GM19467 (cell line): ENCODE results near the gene SCAMP2.

Experiments
- ATAC-seq: cut with Tn5 transposase; IDR thresholded peaks from one replicate; pipeline ENCODE4 v1.9.1; 2021; ENCODE audit warnings: mild to moderate bottlenecking, moderate library complexity; ENCODE audit not compliant: unreplicated experiment

Gene SCAMP2

DNA sequence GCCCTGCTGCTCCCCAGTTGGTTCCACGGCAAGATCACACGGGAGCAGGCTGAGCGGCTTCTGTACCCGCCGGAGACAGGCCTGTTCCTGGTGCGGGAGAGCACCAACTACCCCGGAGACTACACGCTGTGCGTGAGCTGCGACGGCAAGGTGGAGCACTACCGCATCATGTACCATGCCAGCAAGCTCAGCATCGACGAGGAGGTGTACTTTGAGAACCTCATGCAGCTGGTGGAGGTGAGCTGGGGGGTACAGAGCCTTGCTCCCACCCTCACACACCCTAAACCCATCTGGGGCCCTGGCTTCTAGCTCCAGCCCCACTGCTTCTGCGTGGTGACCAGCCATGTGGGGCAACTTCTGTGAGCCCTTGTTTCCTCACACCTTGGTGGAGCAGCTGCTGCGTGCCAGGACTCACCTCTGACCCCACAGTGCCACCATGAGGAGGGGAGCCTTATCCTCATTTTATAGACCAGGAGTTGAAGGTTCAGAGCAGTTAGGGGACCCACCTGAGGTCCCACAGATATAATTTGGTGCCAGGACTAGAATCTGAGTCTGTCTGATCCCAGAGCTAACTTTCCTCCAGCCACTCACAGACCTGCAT is 73.8 kb downstream of the SCAMP2 start:
- no peak for ATAC-seq

DNA sequence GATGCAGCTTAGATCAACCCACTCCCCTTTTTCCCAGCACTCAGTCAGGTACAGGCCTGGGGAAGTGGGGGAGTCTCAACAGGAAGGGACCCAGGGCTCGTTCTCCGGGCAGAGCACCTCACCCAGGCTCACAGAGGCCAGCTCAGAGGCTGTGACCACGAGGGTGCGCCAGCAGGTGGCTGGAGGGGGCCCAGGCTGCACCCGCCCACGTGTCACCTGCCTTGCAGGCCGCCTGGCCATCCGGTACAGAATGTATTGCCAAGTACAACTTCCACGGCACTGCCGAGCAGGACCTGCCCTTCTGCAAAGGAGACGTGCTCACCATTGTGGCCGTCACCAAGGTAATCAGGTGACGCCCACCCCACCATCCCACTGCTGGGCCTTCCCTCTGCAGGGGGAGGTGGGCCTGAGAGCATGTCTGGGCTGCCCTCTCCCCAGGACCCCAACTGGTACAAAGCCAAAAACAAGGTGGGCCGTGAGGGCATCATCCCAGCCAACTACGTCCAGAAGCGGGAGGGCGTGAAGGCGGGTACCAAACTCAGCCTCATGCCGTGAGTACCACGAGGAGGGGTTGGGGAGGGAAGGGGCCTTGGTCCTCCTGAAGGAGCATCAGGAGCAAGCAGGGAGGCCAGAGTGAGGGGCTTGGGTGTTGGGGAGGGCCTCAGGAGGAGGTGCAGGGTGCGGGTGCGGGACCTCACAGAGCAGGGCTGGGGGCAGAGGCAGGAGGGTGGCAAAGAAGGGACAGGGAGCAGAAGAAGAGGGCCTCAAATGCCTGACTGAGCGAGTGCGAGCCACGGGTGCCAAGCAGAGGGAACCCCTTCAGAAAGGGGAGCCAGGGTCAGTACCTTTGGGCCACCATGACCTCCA is 74.5 kb downstream of the SCAMP2 start:
- no peak for ATAC-seq

DNA sequence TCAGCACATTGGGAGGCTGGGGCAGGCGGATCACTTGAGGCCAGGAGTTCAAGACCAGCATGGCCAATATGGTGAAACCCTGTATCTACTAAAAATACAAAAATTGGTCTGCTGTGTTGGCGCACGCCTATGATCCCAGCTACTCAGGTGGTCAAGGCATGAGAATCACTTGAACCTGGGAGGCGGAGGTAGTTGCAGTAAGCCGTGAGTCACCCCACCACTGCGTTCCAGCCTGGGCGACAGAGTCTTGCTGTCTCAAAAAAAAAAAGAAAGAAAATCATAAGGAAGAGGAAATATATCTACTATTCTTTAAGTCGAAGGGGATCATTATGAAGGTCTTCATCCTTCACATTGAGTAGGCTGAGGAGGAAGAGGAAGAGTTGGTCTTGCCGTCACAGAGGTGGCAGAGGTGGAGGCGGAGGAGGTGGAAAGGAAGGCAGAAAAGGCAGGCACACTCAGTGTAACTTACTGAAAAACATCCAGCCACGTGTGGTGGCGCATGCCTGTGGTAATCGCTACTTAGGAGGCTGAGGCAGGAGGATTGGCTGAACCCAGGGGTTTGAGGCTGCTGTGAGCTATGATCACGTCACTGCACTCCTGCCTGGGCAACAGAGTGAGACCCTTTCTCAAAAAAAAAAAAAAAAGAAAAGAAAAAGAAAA is 77.1 kb downstream of the SCAMP2 start:
- ATAC-seq: no peak

DNA sequence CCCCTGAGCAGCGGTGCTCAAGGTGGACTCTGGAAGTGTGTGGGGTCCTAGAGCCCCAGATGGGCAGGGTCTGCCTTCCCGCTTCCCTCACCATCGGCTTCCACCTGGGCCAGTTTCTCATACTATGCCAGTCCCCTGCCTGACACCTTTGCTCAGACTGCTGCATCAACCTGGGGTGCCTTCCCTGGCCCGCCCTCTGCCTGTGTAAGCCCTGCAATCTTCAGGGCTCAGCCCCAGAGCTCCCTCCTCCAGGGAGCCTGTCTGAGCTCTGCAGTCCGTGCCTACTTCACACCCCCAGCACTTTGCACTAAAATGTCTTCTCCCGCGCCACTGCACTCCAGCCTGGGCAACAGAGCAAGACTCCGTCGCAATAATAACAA is 78.2 kb downstream of the SCAMP2 start:
- ATAC-seq: no peak

DNA sequence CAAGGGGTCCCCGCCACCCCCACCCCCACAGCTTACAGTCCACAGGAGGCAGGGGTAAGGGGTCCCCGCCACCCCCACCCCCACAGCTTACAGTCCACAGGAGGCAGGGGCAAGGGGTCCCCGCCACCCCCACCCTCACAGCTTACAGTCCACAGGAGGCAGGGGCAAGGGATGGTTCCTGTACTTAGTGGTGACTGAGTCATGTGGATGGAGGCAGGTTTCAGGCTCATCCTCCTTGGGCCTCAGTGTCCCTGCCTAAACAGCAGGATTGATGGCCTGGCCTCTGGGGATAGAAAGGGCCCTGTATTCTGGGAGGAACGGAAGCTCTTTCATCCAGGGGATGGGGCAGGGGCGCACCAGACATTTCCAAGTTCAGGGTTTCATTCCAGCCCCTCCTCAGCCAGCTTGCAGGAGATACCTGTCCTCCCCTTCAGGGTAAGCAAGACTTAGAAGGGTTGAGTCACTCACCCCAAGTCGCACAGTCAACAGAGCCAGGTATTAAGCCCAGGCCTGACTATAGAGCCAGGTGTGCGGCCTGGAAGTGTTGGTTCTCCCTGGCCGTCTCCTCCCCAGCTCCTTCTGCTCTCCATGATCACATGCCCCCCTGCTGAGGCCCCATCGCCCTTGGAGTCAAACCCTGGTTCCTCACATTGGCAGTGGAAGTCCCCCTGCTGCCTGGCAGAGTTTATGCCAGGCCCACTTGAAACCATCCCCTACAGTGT is 78.8 kb downstream of the SCAMP2 start:
- no peak for ATAC-seq
